H1 (cell line): ENCODE results near the gene COG3. TPM values are rescaled to one million over a fixed set of nuclear protein-coding genes. Genes with fewer than 3 reads are reported as not detected.

Experiments
- CTCF ChIA-PET: fragments of 300-600 bp; sonication (Branson Sonifier 250); formaldehyde crosslinking; loops from one replicate; lab custom pipeline; 2021; ENCODE audit not compliant: partially characterized antibody; lab: Charles Lee
- POLR2A ChIA-PET: fragments of 300-600 bp; sonication (Branson Sonifier 250); formaldehyde crosslinking; loops from one replicate; lab custom pipeline; 2021; ENCODE audit warnings: inconsistent platforms; ENCODE audit not compliant: partially characterized antibody; lab: Charles Lee
- DNase-seq, 2 experiments: peaks; one replicate each; pipeline versions ENCODE4 v3.0.0 to v3.0.0-alpha.2; 2010 to 2022; ENCODE audit warnings: low spot score in 2 of 2, low read depth in 1 of 2, mixed read lengths in 1 of 2
- FAIRE-seq: peaks from 2 replicates; lab custom pipeline; 2011; peaks lifted over from hg19 to GRCh38; lab: Jason Lieb, UNC
- H2AFZ ChIP-seq: 2 replicates; pipeline ENCODE4 v1.8.1; 2012; ENCODE audit warnings: low read length, inconsistent platforms
- H2AK5ac ChIP-seq: 2 replicates; pipeline ENCODE4 v1.6.1; 2013; ENCODE audit warnings: low read depth, low read length
- H2BK120ac ChIP-seq: replicated peaks from 2 replicates; pipeline ENCODE3; 2013; ENCODE audit warnings: low read depth, low read length, inconsistent platforms
- H2BK12ac ChIP-seq: 2 replicates; pipeline ENCODE4 v1.6.1; 2013; ENCODE audit warnings: low read depth, low read length
- H2BK15ac ChIP-seq: 2 replicates; pipeline ENCODE4 v1.6.1; 2013; ENCODE audit warnings: low read length
- H2BK20ac ChIP-seq: 2 replicates; pipeline ENCODE4 v1.6.1; 2013; ENCODE audit warnings: low read length
- H2BK5ac ChIP-seq: 2 replicates; pipeline ENCODE4 v1.6.1; 2013; ENCODE audit warnings: low read depth, low read length
- H3K14ac ChIP-seq: 2 replicates; pipeline ENCODE4 v1.6.1; 2013; ENCODE audit warnings: inconsistent platforms; ENCODE audit not compliant: insufficient read length
- H3K18ac ChIP-seq: 2 replicates; pipeline ENCODE4 v1.6.1; 2013; ENCODE audit warnings: low read length; ENCODE audit errors: extremely low read depth
- H3K23ac ChIP-seq: 2 replicates; pipeline ENCODE4 v1.6.1; 2013; ENCODE audit warnings: inconsistent platforms; ENCODE audit not compliant: insufficient read length
- H3K23me2 ChIP-seq: 2 replicates; pipeline ENCODE4 v1.6.1; 2013; ENCODE audit warnings: low read depth, low read length
- H3K27ac ChIP-seq: 2 replicates; pipeline ENCODE4 v1.6.1; 2011; ENCODE audit warnings: low read depth, low read length, inconsistent platforms
- H3K27me3 ChIP-seq, 4 experiments: replicated peaks in 1 of 4; 1 replicate in 1 of 4; 2 replicates in 3 of 4; pipeline versions ENCODE4 v1.6.1 to v1.8.1; 2011 to 2013; ENCODE audit warnings: low read length in 3 of 4, mild to moderate bottlenecking in 3 of 4, inconsistent platforms in 2 of 4, mixed read lengths in 2 of 4, moderate library complexity in 1 of 4; ENCODE audit not compliant: control insufficient read depth in 3 of 4, insufficient read depth in 3 of 4; ENCODE audit errors: extremely low read depth in 1 of 4
- H3K36me3 ChIP-seq, 4 experiments: 2 replicates each; pipeline versions ENCODE4 v1.6.1 to v1.8.1; 2011 to 2013; ENCODE audit warnings: mild to moderate bottlenecking in 4 of 4, low read length in 3 of 4, moderate library complexity in 2 of 4, control low read depth in 1 of 4, inconsistent platforms in 1 of 4; ENCODE audit not compliant: insufficient read depth in 4 of 4, control insufficient read depth in 2 of 4
- H3K4ac ChIP-seq: replicated peaks from 2 replicates; pipeline ENCODE3; 2013; ENCODE audit warnings: low read length, low read depth, mixed read lengths, inconsistent platforms; ENCODE audit not compliant: insufficient read length
- H3K4me1 ChIP-seq, 4 experiments: replicated peaks in 1 of 4; 1 replicate in 1 of 4; 2 replicates in 3 of 4; pipeline versions ENCODE4 v1.6.1 to v1.8.1; 2011 to 2013; ENCODE audit warnings: low read length in 3 of 4, inconsistent platforms in 2 of 4, mixed read lengths in 1 of 4; ENCODE audit not compliant: insufficient read depth in 4 of 4, control insufficient read depth in 3 of 4
- H3K4me2 ChIP-seq, 2 experiments: 2 replicates each; pipeline versions ENCODE4 v1.6.1 to v1.8.1; 2011 to 2013; ENCODE audit warnings: low read depth in 2 of 2, low read length in 2 of 2, control low read depth in 1 of 2, inconsistent platforms in 1 of 2, mild to moderate bottlenecking in 1 of 2; ENCODE audit not compliant: insufficient read depth in 1 of 2
- H3K4me3 ChIP-seq, 4 experiments: fragments of 200-600, 300-600 bp in 1 of 4; sonication (generic), shearing (Covaris generic), sonication (Bioruptor Twin) in 1 of 4; 2 replicates each; pipeline versions ENCODE4 v1.5.1 to v1.8.1; 2011 to 2016; ENCODE audit warnings: low read length in 4 of 4, low read depth in 3 of 4, control low read depth in 2 of 4, inconsistent platforms in 2 of 4, mild to moderate bottlenecking in 2 of 4, mixed read lengths in 1 of 4, moderate library complexity in 1 of 4; ENCODE audit not compliant: insufficient read depth in 2 of 4; ENCODE audit errors: extremely low read depth in 1 of 4
- H3K56ac ChIP-seq: replicated peaks from 2 replicates; pipeline ENCODE3; 2013; ENCODE audit warnings: low read depth, mild to moderate bottlenecking, mixed read lengths, low read length, inconsistent platforms; ENCODE audit not compliant: insufficient read length
- H3K79me1 ChIP-seq: 2 replicates; pipeline ENCODE4 v1.6.1; 2013; ENCODE audit warnings: low read depth, low read length, control low read depth
- H3K79me2 ChIP-seq, 2 experiments: 2 replicates each; pipeline versions ENCODE4 v1.6.1 to v1.8.1; 2012 to 2013; ENCODE audit warnings: low read length in 2 of 2, mild to moderate bottlenecking in 2 of 2, inconsistent platforms in 1 of 2; ENCODE audit not compliant: insufficient read depth in 2 of 2, control insufficient read depth in 1 of 2
- H3K9ac ChIP-seq, 4 experiments: replicated peaks in 1 of 4; 1 replicate in 1 of 4; 2 replicates in 3 of 4; pipeline versions ENCODE4 v1.6.1 to v1.8.1; 2011 to 2013; ENCODE audit warnings: low read depth in 3 of 4, low read length in 3 of 4, control low read depth in 2 of 4, mild to moderate bottlenecking in 2 of 4, moderate library complexity in 2 of 4, inconsistent platforms in 1 of 4; ENCODE audit errors: extremely low read depth in 1 of 4
- H3K9me3 ChIP-seq, 2 experiments: 2 replicates each; pipeline versions ENCODE4 v1.6.1 to v1.8.1; 2012 to 2013; ENCODE audit warnings: mild to moderate bottlenecking in 2 of 2, moderate library complexity in 2 of 2, control low read depth in 1 of 2, inconsistent platforms in 1 of 2, low read depth in 1 of 2, low read length in 1 of 2, mixed read lengths in 1 of 2; ENCODE audit not compliant: insufficient read depth in 2 of 2
- H4K20me1 ChIP-seq, 2 experiments: replicated peaks in 1 of 2; 2 replicates each; pipeline versions ENCODE3 to v1.8.1; 2011 to 2013; ENCODE audit warnings: inconsistent platforms in 2 of 2, low read length in 2 of 2, mild to moderate bottlenecking in 1 of 2; ENCODE audit not compliant: insufficient read depth in 2 of 2, control insufficient read depth in 1 of 2
- H4K5ac ChIP-seq: 2 replicates; pipeline ENCODE4 v1.6.1; 2013; ENCODE audit warnings: low read length, low read depth, mixed read lengths, inconsistent platforms; ENCODE audit not compliant: insufficient read length
- H4K8ac ChIP-seq: 2 replicates; pipeline ENCODE4 v1.8.0; 2013; ENCODE audit warnings: mild to moderate bottlenecking, moderate library complexity, low read length, inconsistent platforms; ENCODE audit not compliant: insufficient read depth; ENCODE audit errors: extremely low read depth
- H4K91ac ChIP-seq: replicated peaks from 2 replicates; pipeline ENCODE3; 2013; ENCODE audit warnings: low read length, mixed read lengths, inconsistent platforms; ENCODE audit not compliant: insufficient read length
- CBX8 ChIP-seq: fragments of 300-800, 300-1000 bp; sonication (generic); IDR thresholded peaks from 2 replicates; pipeline ENCODE4 v1.7.1; 2016; ENCODE audit warnings: low read depth, low read length, borderline replicate concordance
- CEBPB ChIP-seq: IDR thresholded peaks from 2 replicates; pipeline ENCODE4 v1.6.1; 2012; ENCODE audit warnings: low read depth, low read length
- CREB1 ChIP-seq: IDR thresholded peaks from 2 replicates; pipeline ENCODE4 v1.6.1; 2012; ENCODE audit warnings: inconsistent platforms
- CTBP2 ChIP-seq: IDR thresholded peaks from 2 replicates; pipeline ENCODE4 v1.7.0; 2011; ENCODE audit warnings: borderline replicate concordance, mild to moderate bottlenecking, moderate library complexity, mixed read lengths, low read length; ENCODE audit not compliant: insufficient read depth, insufficient read length
- FOSL1 ChIP-seq: IDR thresholded peaks from 2 replicates; pipeline ENCODE4 v1.6.1; 2011; ENCODE audit warnings: mild to moderate bottlenecking, low read depth, low read length, moderate library complexity; ENCODE audit not compliant: insufficient read depth
- GTF2F1 ChIP-seq: IDR thresholded peaks from 2 replicates; pipeline ENCODE4 v1.6.1; 2012; ENCODE audit warnings: low read depth, low read length, improper control_type of control experiment, borderline replicate concordance
- JUND ChIP-seq: IDR thresholded peaks from 2 replicates; pipeline ENCODE4 v1.6.1; 2011; ENCODE audit warnings: mild to moderate bottlenecking, improper control_type of control experiment, low read length
- POLR2A ChIP-seq, 2 experiments: IDR thresholded peaks; 1 replicate in 1 of 2; 2 replicates in 1 of 2; pipeline ENCODE4 v1.6.1; 2011; ENCODE audit warnings: low read depth in 2 of 2, low read length in 2 of 2, mild to moderate bottlenecking in 2 of 2; ENCODE audit errors: control extremely low read depth in 1 of 2
- RAD21 ChIP-seq, 2 experiments: IDR thresholded peaks in 1 of 2; conservative IDR thresholded peaks in 1 of 2; 2 replicates each; pipeline ENCODE4 v1.6.1; 2011; ENCODE audit warnings: low read depth in 2 of 2, low read length in 2 of 2, improper control_type of control experiment in 1 of 2, inconsistent platforms in 1 of 2, mild to moderate bottlenecking in 1 of 2, moderate library complexity in 1 of 2
- RBBP5 ChIP-seq: IDR thresholded peaks from 2 replicates; pipeline ENCODE4 v1.7.1; 2012; ENCODE audit warnings: low read depth, mild to moderate bottlenecking, inconsistent platforms, low read length, moderate library complexity, borderline replicate concordance
- SIX5 ChIP-seq: IDR thresholded peaks from 2 replicates; pipeline ENCODE4 v1.6.1; 2011; ENCODE audit warnings: mild to moderate bottlenecking, low read depth, low read length
- SP2 ChIP-seq: IDR thresholded peaks from 2 replicates; pipeline ENCODE4 v1.6.1; 2012; ENCODE audit warnings: mild to moderate bottlenecking, low read length, inconsistent platforms
- TAF1 ChIP-seq: IDR thresholded peaks from 2 replicates; pipeline ENCODE4 v1.6.1; 2011; ENCODE audit warnings: mild to moderate bottlenecking, low read depth, low read length
- ZNF274 ChIP-seq: IDR thresholded peaks from 2 replicates; pipeline ENCODE4 v1.7.0; 2012; ENCODE audit warnings: low read length, borderline replicate concordance; ENCODE audit errors: extremely low read depth
- WGBS, 2 experiments: shearing (Covaris generic) in 1 of 2; methylation state at CpG; one replicate each; pipeline versions ENCODE4 v1.1.6 to v1.1.7; 2013 to 2015; ENCODE audit warnings: low lambda C conversion rate in 2 of 2, mixed read lengths in 2 of 2, inconsistent platforms in 1 of 2, low coverage in 1 of 2, missing lambda C conversion rate in 1 of 2; ENCODE audit not compliant: insufficient replicate concordance in 2 of 2, insufficient coverage in 1 of 2, insufficient read length in 1 of 2; ENCODE audit errors: extremely low coverage in 1 of 2, missing lambda C conversion rate in 1 of 2; 5-methylcytosine and 5-hydroxymethylcytosine counted together
- polyA plus RNA-seq, 7 experiments: library from polyadenylated mRNA; depleted of rRNA in 3 of 7; stranded (reverse) in 5 of 7; unstranded in 2 of 7; fragments of >200 nt in 5 of 7; fragments of 200-250 nt in 2 of 7; gene quantifications; 1 replicate in 5 of 7; 2 replicates in 1 of 7; 4 replicates in 1 of 7; pipeline versions ENCODE4 v1.2.1 to v1.2.3, GENCODE V29; 2011 to 2013; ENCODE audit warnings: missing spikeins in 2 of 7, mixed read lengths in 2 of 7
- total RNA-seq: library from RNA; stranded (reverse); fragmentation: NEBNext Ultra II Directional; extraction: Animal tissue kit (Norgen Biotek cat#: 25700); gene quantifications from 2 replicates; pipeline ENCODE4 v1.2.1, GENCODE V29; 2021
- TF ChIP-seq, protein P1 (sequence below): IDR thresholded peaks from 2 replicates; pipeline ENCODE4 v1.6.1; 2012; ENCODE audit warnings: inconsistent platforms

The COG3 gene
- total and polyA plus RNA-seq, 2 of the 8 experiments (the other 6 are each of a cell fraction or from before 2014, with no cell fraction given) = 12.7 to 13.5 TPM

DNA sequence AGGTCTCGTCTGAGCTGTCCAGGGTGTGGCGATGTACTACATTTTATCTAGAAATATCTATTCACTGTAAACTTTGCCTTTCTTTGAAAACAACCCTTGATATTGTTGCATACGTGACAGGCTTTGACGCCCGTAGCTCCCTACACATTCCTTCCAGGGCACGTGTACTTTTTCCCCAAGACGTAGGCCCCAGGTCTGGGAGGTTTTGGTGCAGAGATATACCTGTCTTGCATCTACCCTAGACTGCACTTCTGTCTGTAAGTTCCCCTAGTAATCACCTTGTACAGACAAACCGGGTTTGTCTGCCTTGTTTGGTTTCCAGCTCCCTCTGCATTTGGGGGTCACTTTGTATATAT is 81.6 kb downstream of the COG3 start:
- H2BK5ac ChIP-seq = no peak overlapping the region
- DNase-seq (no peak), FAIRE-seq (no peak)
- H2BK120ac ChIP-seq = no peak overlapping the region
- H3K4me3 ChIP-seq = no peak overlapping the region
- no peak overlapping the region for H3K23ac ChIP-seq
- H2BK20ac ChIP-seq = no peak overlapping the region
- H3K4me1 ChIP-seq = peaks cover 0 to 2% (median 0%) of the 10 kb centered on the region in 4 experiments; a peak in 3 of 7 replicates
- no peak overlapping the region for H4K8ac ChIP-seq
- no peak overlapping the region for H2AFZ ChIP-seq
- no peak overlapping the region for H2AK5ac ChIP-seq
- H3K14ac ChIP-seq = no peak overlapping the region
- no peaks in the 10 kb centered on the region for H3K23me2 ChIP-seq
- H3K56ac ChIP-seq = no peak overlapping the region
- WGBS, 2 experiments = 92% methylated on average over 8 of the region's 8 CpGs; no CpG with 5 or more reads in 1 of the 2 experiments
- no peak overlapping the region for H2BK15ac ChIP-seq
- no peak overlapping the region for H3K4ac ChIP-seq
- H4K5ac ChIP-seq = no peak overlapping the region
- no peak overlapping the region for H3K4me2 ChIP-seq
- no peak overlapping the region for H4K91ac ChIP-seq
- ChIA-PET POLR2A (no interaction called here), CTCF (interaction anchor here (0.7 to 2.2 kb wide), 4 partner anchors 9 to 76 kb away, joined by 3 to 9 read pairs (median 4); no protein-coding TSS in a partner anchor)
- H3K18ac ChIP-seq = no peak overlapping the region
- no peaks in the 10 kb centered on the region for H3K79me1 ChIP-seq
- no peak overlapping the region for H3K27ac ChIP-seq
- no peak overlapping the region for H3K9ac ChIP-seq
- H4K20me1 ChIP-seq = no peaks in the 10 kb centered on the region
- no peaks in the 10 kb centered on the region for H3K36me3 ChIP-seq
- no peaks in the 10 kb centered on the region for H3K9me3 ChIP-seq
- H3K79me2 ChIP-seq = no peaks in the 10 kb centered on the region
- H2BK12ac ChIP-seq = no peak overlapping the region
- H3K27me3 ChIP-seq = no peaks in the 10 kb centered on the region
- TF ChIP-seq SP2 (no peak), ZNF274 (no peak), SIX5 (no peak), CREB1 (no peak), CBX8 (no peak), CEBPB (no peak), RBBP5 (no peak), JUND (no peak), CTBP2 (no peak), POLR2A (IDR thresholded peaks at IDR 0.05; ENCODE audit: control extremely low read depth in 1 of 2, low read depth in 2 of 2, low read length in 2 of 2) (no peak), FOSL1 (no peak), TAF1 (no peak), GTF2F1 (no peak), RAD21 (IDR thresholded peaks at IDR 0.05 in 1 of 2, conservative IDR thresholded peaks at IDR 0.05 in 1 of 2; ENCODE audit: low read depth in 2 of 2, low read length in 2 of 2) (no peak)
- TF ChIP-seq, protein P1, sequence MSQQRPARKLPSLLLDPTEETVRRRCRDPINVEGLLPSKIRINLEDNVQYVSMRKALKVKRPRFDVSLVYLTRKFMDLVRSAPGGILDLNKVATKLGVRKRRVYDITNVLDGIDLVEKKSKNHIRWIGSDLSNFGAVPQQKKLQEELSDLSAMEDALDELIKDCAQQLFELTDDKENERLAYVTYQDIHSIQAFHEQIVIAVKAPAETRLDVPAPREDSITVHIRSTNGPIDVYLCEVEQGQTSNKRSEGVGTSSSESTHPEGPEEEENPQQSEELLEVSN = no peak
